Activated CD8-positive, alpha-beta T cell treated with anti-CD3 and anti-CD28 coated beads for 36 hours (primary cell): ENCODE data around the gene ZNF497. TPM values are rescaled to one million over a fixed set of nuclear protein-coding genes. Genes with fewer than 3 reads are reported as not detected.

Source experiments
- ATAC-seq: fragments of 200-7000 bp; cut with Tn5 transposase; one replicate; pipeline ENCODE4 v1.10.0; 2021; ENCODE audit warnings: mild to moderate bottlenecking, moderate library complexity
- CTCF ChIA-PET: fragments of 350-600 bp; sonication (Branson Sonifier 250); formaldehyde crosslinking; loops from one replicate; lab custom pipeline; 2021; ENCODE audit warnings: antibody characterized with exemption; lab: Charles Lee
- POLR2A ChIA-PET: fragments of 350-600 bp; sonication (Branson Sonifier 250); formaldehyde crosslinking; loops from one replicate; lab custom pipeline; 2021; ENCODE audit warnings: antibody characterized with exemption; lab: Charles Lee
- DNase-seq: peaks from one replicate; pipeline ENCODE4 v3.0.0-alpha.2; 2020
- H3K27ac Mint-ChIP-seq: one replicate; pipeline ENCODE4 v1.8.0; 2021; ENCODE audit warnings: mild to moderate bottlenecking, mixed read lengths
- H3K27me3 Mint-ChIP-seq: one replicate; pipeline ENCODE4 v1.8.0; 2021; ENCODE audit warnings: mixed read lengths
- H3K36me3 Mint-ChIP-seq: one replicate; pipeline ENCODE4 v1.8.0; 2021; ENCODE audit warnings: low read depth, mixed read lengths
- H3K4me1 Mint-ChIP-seq: one replicate; pipeline ENCODE4 v1.8.0; 2021; ENCODE audit warnings: low read depth, mixed read lengths
- H3K4me3 Mint-ChIP-seq: one replicate; pipeline ENCODE4 v1.8.0; 2021; ENCODE audit warnings: mild to moderate bottlenecking, moderate library complexity, mixed read lengths
- H3K9me3 Mint-ChIP-seq: one replicate; pipeline ENCODE4 v1.8.0; 2021; ENCODE audit warnings: mixed read lengths
- intact Hi-C: fragments of 100-400 bp; cut with micrococcal nuclease; formaldehyde crosslinking; loops from one replicate; pipeline ENCODE4 v1.10.0; 2022
- total RNA-seq, 2 experiments: library from RNA; stranded (reverse); gene quantifications; one replicate each; pipeline ENCODE4 v1.2.3, GENCODE V29; 2021
- TF ChIP-seq, protein P1 (sequence below): fragments of 200-600 bp; IDR thresholded peaks from one replicate; pipeline ENCODE4 v1.8.0; 2022; ENCODE audit warnings: antibody characterized with exemption, mild to moderate bottlenecking

Gene ZNF497
- total RNA-seq, 2 experiments from 2014 or later: 1.3 to 1.6 TPM

DNA sequence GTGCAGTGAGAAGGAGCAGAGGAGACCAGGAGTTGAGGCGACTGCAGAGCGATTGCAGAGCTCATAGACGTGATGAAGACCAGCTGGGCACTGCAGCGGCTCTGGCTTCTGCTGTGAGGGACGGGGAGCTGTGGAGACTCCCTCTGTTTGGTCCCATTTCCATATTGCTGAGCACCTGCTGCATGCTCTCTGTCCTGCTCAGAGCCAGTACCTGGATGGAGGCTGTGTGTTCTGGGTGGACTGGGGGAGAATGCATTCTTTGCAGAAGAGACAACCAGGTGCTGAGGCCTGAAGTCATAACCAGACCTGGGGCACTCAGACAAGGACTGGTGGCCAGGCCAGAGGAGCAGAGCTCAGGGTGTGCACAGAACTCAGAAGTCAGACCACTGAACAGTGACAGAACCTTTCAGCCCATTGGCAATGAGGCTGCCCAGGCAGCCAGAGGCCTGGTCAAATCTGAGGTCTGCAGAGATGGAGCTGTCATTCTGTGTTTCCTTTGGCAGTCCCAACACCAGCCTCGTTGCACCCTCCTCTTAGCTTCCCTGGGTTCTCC is 8.0 kb downstream of the ZNF497 start:
- CTCF ChIA-PET: no interaction called here
- Mint-ChIP-seq H3K27ac (no peak overlapping the region), H3K9me3 (no peaks in the 10 kb centered on the region), H3K4me3 (no peak overlapping the region), H3K36me3 (peaks cover 16% of the 10 kb centered on the region), H3K27me3 (no peaks in the 10 kb centered on the region), H3K4me1 (peaks cover 27% of the 10 kb centered on the region)
- no peak for DNase-seq
- TF ChIP-seq, protein P1, sequence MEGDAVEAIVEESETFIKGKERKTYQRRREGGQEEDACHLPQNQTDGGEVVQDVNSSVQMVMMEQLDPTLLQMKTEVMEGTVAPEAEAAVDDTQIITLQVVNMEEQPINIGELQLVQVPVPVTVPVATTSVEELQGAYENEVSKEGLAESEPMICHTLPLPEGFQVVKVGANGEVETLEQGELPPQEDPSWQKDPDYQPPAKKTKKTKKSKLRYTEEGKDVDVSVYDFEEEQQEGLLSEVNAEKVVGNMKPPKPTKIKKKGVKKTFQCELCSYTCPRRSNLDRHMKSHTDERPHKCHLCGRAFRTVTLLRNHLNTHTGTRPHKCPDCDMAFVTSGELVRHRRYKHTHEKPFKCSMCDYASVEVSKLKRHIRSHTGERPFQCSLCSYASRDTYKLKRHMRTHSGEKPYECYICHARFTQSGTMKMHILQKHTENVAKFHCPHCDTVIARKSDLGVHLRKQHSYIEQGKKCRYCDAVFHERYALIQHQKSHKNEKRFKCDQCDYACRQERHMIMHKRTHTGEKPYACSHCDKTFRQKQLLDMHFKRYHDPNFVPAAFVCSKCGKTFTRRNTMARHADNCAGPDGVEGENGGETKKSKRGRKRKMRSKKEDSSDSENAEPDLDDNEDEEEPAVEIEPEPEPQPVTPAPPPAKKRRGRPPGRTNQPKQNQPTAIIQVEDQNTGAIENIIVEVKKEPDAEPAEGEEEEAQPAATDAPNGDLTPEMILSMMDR: no peak
- no peak for ATAC-seq
- intact Hi-C loops: no loop called here
- POLR2A ChIA-PET: interaction anchor here (1.6 to 2.6 kb wide), 2 partner anchors 8 kb away, joined by 6 to 14 read pairs; partner anchors contain the start of gene ZNF497

GRCh38 chr19:58353717-58354477 is 8.7 kb downstream of the ZNF497 start:
- TF ChIP-seq, protein P1: no peak
- Mint-ChIP-seq H3K36me3 (peaks cover 21% of the 10 kb centered on the region), H3K4me1 (peaks cover 33% of the 10 kb centered on the region), H3K4me3 (no peak overlapping the region), H3K27ac (no peak overlapping the region), H3K27me3 (no peaks in the 10 kb centered on the region), H3K9me3 (no peaks in the 10 kb centered on the region)
- intact Hi-C loops: no loop called here
- ChIA-PET POLR2A (interaction anchor here (1.6 kb wide), 1 partner anchor 9 kb away, joined by 6 read pairs; the partner anchor contains the start of gene ZNF497), CTCF (no interaction called here)
- ATAC-seq: no peak
- no peak for DNase-seq

DNA sequence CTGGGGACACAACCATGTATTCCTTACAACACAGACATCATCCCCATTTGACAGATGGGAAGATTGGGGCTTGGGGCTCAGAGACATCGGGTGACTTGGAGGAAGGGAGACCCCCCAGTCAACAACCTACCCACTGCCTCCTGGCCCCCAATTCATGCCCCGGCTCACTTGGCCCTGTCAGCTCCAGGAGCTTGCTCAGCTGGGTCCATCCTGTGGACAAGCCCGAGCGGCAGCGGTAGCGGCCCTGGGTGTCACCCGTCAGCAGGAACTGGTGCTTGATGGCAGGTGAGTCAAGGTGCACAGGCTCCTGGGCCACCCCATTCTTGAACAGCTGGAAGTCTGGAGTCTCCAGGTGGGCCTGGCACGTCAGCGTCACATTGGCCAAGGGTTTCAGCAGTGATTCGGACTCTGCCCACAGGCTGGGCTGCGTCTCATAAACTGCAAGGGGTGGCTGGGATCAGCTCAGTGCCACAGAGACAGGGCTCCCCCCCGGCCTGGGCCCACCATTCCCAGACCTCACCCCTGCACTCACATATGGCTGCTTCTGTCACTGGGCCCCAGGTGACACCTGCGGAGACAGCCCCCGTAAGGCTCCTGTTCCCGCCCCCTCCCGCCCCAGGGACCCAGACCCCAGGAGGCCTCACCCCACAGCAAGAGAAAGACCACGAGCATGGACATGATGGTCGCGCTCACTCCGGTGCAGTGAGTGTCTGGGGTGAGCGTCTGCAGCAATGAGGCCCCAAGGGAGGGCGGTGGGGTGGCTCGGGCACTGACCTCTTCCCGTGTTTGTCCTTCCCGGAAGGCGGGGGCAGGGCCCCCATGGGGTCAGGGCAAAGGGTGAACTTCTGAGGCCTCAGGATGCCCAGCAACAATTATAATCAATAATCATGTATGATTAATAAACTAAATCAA is 9.5 kb downstream of the ZNF497 start, which contains the start of gene A1BG:
Gene A1BG (minus strand): TSS at position 733 of the 912 bp plus-strand sequence. CDS start 55 bp downstream, at position 678.
- H3K36me3 Mint-ChIP-seq: peaks cover 21% of the 10 kb centered on the region
- no peaks in the 10 kb centered on the region for H3K9me3 Mint-ChIP-seq
- no peaks in the 10 kb centered on the region for H3K27me3 Mint-ChIP-seq
- H3K4me3 Mint-ChIP-seq: no peak within 1 kb of the TSS
- TF ChIP-seq, protein P1: no peak
- DNase-seq: no peak
- ChIA-PET POLR2A (interaction anchor here (1.6 to 1.8 kb wide), 2 partner anchors 9 to 10 kb away, joined by 6 to 7 read pairs; partner anchors contain the start of gene ZNF497), CTCF (no interaction called here)
- intact Hi-C loops: no loop called here
- H3K4me1 Mint-ChIP-seq: peaks cover 36% of the 10 kb centered on the region
- H3K27ac Mint-ChIP-seq: no peak within 1 kb of the TSS
- no peak for ATAC-seq

DNA sequence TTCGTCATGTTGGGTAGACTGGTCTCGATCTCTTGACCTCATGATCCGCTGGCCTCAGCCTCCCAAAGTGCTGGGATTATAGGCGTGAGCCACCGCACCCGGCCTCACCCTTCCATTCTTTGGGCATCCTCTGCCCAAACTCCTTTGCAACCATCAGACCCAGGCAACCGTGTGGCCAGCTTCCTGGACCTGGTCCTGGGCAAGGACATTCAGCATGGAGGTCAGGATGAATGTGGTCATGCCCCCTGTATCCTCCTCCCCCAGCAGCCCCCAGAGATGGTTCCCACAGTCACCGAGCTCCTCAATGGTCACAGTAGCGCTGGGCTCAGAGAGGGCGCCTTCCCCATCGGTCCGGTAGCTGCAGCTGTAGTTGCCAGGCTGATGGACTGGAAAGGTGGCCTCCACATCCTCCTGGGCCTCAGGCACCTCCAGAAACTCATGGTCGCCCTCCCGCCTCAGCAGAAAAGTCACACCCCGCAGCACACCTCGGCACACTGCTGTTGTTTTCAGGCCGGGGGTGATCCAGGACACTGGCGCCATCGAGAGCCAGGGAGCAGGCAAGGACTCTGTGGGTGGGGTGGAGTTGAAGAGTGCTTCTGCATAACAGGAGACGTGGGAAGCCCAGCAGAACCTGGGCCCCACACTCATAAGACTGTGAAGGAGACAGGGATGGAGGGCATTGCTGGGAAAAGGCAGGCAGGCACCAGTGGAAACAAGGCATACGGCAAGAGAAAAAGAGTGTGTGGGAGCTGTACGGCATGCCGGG is 10.4 kb downstream of the ZNF497 start:
- no peak overlapping the region for H3K27ac Mint-ChIP-seq
- intact Hi-C loops: no loop called here
- no peak overlapping the region for H3K4me3 Mint-ChIP-seq
- peaks cover 21% of the 10 kb centered on the region for H3K36me3 Mint-ChIP-seq
- TF ChIP-seq, protein P1: no peak
- ChIA-PET POLR2A (interaction anchor here (0.9 to 1.8 kb wide), 2 partner anchors 10 to 48 kb away, joined by 3 to 7 read pairs; partner anchors contain the start of gene ZNF497), CTCF (no interaction called here)
- no peaks in the 10 kb centered on the region for H3K9me3 Mint-ChIP-seq
- no peak for ATAC-seq
- no peak for DNase-seq
- no peaks in the 10 kb centered on the region for H3K27me3 Mint-ChIP-seq
- peaks cover 30% of the 10 kb centered on the region for H3K4me1 Mint-ChIP-seq
